GM18951 (cell line): ENCODE measurements around the gene CDON.

Experiments used
- POLR2A ChIP-seq: IDR thresholded peaks from 4 replicates; pipeline ENCODE4 v1.6.1; 2011; ENCODE audit warnings: mild to moderate bottlenecking; ENCODE audit not compliant: insufficient read length, insufficient read depth; ENCODE audit errors: extremely low read depth
- in situ Hi-C: fragments of 300-500 bp; cut with MboI; formaldehyde crosslinking; loops from one replicate; pipeline ENCODE4 v1.12.0; 2022; ENCODE audit warnings: low sequenced_read_pairs, mixed read lengths, inconsistent platforms; ENCODE audit not compliant: unreplicated experiment

CDON gene

GRCh38 chr11:126062679-126063506 is at the start of gene CDON:
Gene CDON (minus strand): TSS chr11:126062866. CDS start chr11:126023476, 39,390 bp downstream.
- TF ChIP-seq POLR2A: peak; percentile 43
- in situ Hi-C loops: no loop called here

GRCh38 chr11:126111458-126112116 is 48.9 kb upstream of the CDON start:
- in situ Hi-C loops: no loop called here
- no peak for TF ChIP-seq POLR2A

GRCh38 chr11:126109941-126110731 is 47.5 kb upstream of the CDON start:
- in situ Hi-C loops: no loop called here
- no peak for TF ChIP-seq POLR2A

DNA sequence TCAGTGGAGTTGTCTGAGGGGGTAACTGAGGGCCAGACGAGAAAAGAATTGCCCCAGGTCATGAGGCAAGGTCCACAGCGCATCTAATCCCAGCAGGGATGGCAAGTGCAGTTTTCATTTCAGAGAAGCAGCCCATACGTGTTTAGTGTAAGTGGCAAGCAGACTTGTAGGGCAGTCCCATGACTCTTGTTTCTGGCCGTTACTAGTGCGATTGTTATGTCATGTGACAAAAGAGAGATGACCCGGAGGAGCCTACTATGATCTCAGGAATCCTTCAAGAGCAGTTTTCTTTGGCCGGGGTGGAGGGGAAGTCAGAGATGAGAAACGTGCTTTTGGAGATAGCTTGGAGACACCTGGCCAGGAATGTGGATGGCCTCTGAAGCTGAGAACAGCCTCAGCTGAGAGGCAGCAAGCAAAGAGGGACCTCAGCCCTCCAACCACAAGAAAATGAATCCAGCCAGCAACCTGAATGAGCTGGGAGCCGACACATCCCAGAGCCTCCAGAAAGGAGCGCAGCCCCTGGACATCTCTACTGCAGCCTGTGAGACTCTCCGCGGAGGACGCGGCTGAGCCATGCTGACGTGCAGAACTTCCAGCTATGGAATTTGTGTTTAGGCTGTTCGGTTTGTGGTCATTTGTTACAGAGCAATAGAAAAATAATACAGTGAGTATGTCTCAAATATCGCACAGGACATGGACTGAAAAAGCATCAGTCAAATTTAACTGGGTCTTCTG is 44.1 kb upstream of the CDON start:
- in situ Hi-C loops: no loop called here
- no peak for TF ChIP-seq POLR2A

DNA sequence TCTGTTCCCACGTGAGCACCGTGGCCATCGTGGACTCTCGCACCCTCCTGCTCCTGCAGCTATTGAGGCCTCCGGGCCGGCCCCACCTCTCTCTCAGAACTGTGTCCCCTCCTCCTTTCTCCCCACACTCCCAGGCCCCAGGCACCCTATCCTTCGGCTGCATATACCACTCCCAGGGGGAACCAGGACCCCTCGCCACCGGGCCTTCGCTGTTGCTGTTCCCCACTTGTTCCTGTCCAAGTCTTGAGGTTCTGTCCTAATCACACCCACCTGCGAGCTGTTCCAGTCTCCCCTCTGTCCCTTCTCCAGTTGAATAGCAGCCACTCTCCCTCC is 43.0 kb upstream of the CDON start:
- no peak for TF ChIP-seq POLR2A
- in situ Hi-C loops: no loop called here

GRCh38 chr11:126105022-126105747 is 42.5 kb upstream of the CDON start:
- in situ Hi-C loops: no loop called here
- no peak for TF ChIP-seq POLR2A

- no peak for TF ChIP-seq POLR2A
- in situ Hi-C loops: no loop called here
Measured at GRCh38 chr11:126104420-126104819, 41.8 kb upstream of the CDON start.

DNA sequence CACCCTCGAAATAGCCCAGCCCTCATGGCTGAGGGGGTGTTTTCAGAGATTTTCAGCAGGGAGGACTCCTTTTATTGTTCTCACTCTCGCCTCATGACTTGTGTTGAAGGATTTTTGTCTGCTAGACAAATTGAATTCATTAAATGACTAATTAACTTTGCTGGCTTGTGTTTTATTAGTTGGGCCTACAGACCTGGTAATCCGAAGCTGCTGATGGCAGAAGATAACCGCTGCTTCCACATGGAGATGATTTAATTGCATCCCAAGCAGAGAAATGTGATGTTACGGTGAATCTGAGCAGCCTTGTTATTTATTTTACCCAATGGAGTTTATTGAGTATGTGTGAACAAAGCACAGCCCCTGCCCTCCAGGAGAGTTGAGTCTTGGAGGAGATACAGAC is 40.5 kb upstream of the CDON start:
- in situ Hi-C loops: no loop called here
- TF ChIP-seq POLR2A: no peak

DNA sequence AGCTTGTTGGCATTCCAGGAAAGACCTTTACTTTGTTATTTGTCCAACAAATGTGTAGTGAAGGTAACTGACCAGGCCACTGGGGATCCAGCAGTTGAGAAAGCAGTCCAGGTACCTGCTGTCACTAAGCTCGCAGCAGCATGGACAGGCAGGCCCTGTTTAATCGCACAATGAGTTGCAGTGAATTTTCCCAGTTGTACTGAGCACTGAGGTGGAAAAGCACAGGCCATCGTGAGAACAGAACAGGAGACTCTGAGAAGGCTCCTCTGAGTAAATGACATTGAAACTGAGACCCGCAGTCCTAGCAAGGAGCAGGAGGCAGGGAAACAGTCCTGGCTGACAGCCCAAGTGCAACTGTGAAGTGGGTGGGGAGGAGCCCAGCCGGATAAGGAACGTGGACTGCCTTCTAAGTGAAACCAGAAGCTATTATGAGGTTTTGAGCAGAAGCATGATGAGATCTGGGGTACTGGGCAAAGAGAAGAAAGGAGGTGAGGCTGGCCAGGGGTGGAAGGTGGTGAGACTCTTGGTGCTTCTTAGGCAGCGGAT is 39.8 kb upstream of the CDON start:
- in situ Hi-C loops: no loop called here
- TF ChIP-seq POLR2A: no peak

DNA sequence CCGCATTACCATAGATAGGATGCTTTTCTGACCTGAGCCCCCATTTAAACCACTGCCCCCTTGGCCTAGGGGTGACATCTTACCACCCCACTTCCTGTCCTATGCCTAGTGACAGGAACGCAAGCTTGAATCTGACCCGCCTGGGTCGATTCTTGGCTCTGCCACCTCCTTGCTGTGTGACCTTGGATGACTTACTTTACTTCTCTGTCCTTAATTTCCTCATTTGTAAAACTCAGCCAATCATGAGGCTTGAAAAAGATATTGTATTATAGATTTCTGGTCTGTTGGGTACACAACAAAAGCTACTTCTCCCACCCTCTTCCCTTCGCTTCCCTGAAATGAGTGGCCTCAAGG is 39.2 kb upstream of the CDON start:
- in situ Hi-C loops: no loop called here
- no peak for TF ChIP-seq POLR2A

DNA sequence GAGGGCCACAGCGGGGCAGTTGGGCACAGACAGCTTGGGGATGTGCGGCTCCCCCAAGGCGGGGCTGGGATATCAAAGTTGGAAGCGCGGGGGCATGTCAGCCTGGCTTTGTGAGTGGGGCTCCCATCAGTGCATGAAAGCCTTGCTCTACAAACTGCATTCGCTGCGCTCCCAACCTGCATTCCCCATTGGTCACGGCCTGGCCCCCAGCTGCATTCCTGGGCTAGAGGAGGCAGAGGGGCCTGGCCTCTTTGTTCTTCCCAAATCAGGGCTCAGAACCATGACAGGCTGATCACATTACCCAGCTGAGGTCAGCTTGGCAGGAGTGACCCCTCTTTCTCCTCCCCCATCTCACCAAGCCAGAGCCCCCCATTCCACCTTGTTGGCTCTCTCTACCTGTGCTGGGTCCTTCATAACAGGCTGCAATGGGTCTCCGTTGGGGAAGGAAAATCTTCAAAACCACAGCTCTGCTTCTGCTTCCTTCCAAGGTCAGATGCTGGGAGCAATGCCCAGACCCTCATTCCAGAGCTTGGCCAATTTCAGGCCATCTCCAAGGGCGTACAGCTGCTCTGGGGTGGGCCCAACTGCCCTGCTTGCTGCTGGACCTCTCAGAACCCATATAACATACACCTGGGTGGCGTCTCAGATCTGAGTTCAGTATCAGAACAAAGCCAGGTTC is 38.7 kb upstream of the CDON start:
- in situ Hi-C loops: no loop called here
- no peak for TF ChIP-seq POLR2A

DNA sequence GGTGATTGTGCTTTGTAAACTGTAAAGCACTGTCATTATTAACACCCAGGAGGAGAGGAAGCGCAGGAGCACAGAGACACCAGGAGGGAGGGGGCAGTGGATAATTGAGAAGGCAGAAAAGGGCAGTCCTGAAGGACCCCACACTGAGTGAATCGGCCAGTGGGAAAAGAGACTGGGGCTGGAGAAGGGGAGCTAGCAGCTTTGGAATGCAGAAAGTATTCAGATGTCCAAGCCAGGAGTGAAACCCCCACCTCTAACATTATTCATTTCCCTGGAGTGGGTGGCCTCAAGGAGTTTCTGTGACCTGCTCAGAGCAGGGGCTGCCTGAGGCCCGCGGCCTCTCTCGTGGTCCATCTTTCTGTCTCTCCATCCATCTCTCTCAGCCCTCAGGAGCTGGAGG is 38.0 kb upstream of the CDON start:
- in situ Hi-C loops: no loop called here

More for the DNA sequence above, 38.0 kb upstream of the CDON start:
- TF ChIP-seq POLR2A: no peak
